ENCODE results near the gene ARID3B. TPM values are rescaled to one million over a fixed set of nuclear protein-coding genes. Genes with fewer than 3 reads are reported as not detected.
"Not testable (repeated sequence)": the region's sequence is repeated elsewhere in the genome, so short reads cannot be mapped to it uniquely, and the experiment has no call there.

The ARID3B gene
- total RNA-seq, 5 donors from 2014 or later (not counting 1 experiment from before 2014, with no cell fraction given) = 36.2 to 48.7 (median 42.9) TPM

- ChIA-PET POLR2A (no interaction called here), CTCF (no interaction called here)
- Mint-ChIP-seq H3K9me3 (no peaks in the 10 kb centered on the region), H3K4me3 (no peak overlapping the region), H3K27me3 (no peaks in the 10 kb centered on the region), H3K27ac (peak overlapping the region; percentile 86), H3K36me3 (peaks cover 57% of the 10 kb centered on the region), H3K4me1 (peaks cover 13 to 32% (median 24%) of the 10 kb centered on the region in 3 donors)
- H3K4me1 ChIP-seq (ENCODE audit: control insufficient read depth in 1 of 2, extremely low read depth in 1 of 2, insufficient read depth in 2 of 2, low read length in 2 of 2) = peaks cover 0 to 46% of the 10 kb centered on the region in 2 experiments
- 67% methylated on average over 1 of the region's 3 CpGs for WGBS (ENCODE audit: insufficient coverage)
- H3K36me3 ChIP-seq (ENCODE audit: control insufficient read depth in 2 of 2, extremely low read depth in 1 of 2, insufficient read depth in 1 of 2, low read length in 1 of 2) = peaks cover 8 to 91% of the 10 kb centered on the region in 2 donors
- ATAC-seq (replicated peaks in 1 of 4) (no peak), DNase-seq (no peak)
- H3K27ac ChIP-seq (ENCODE audit: low read length) = no peak overlapping the region
- H3K27me3 ChIP-seq (replicated peaks in 1 of 2; ENCODE audit: control insufficient read depth in 2 of 2, extremely low read depth in 1 of 2, insufficient read depth in 2 of 2, low read length in 1 of 2) = no peaks in the 10 kb centered on the region
- no peak overlapping the region for H3K4me3 ChIP-seq (ENCODE audit: control insufficient read depth in 1 of 2, extremely low read depth in 1 of 2, low read length in 1 of 2)
- no peaks in the 10 kb centered on the region for H3K9me3 ChIP-seq
These were observed 87.2 kb downstream of the ARID3B start for GRCh38 chr15:74628199-74628598.

GRCh38 chr15:74628949-74629348 lies 87.9 kb downstream of the ARID3B start:
- Histone ChIP-seq H3K27ac (ENCODE audit: low read length) (no peak overlapping the region), H3K9me3 (no peaks in the 10 kb centered on the region), H3K4me1 (ENCODE audit: control insufficient read depth in 1 of 2, extremely low read depth in 1 of 2, insufficient read depth in 2 of 2, low read length in 2 of 2) (peaks cover 0 to 45% of the 10 kb centered on the region in 2 experiments), H3K4me3 (ENCODE audit: control insufficient read depth in 1 of 2, extremely low read depth in 1 of 2, low read length in 1 of 2) (no peak overlapping the region), H3K36me3 (ENCODE audit: control insufficient read depth in 2 of 2, extremely low read depth in 1 of 2, insufficient read depth in 1 of 2, low read length in 1 of 2) (peaks cover 8 to 90% of the 10 kb centered on the region in 2 donors), H3K27me3 (replicated peaks in 1 of 2; ENCODE audit: control insufficient read depth in 2 of 2, extremely low read depth in 1 of 2, insufficient read depth in 2 of 2, low read length in 1 of 2) (no peaks in the 10 kb centered on the region)
- Mint-ChIP-seq H3K4me1 (peaks cover 13 to 32% (median 24%) of the 10 kb centered on the region in 3 donors), H3K4me3 (no peak overlapping the region), H3K27me3 (no peaks in the 10 kb centered on the region), H3K36me3 (peaks cover 55% of the 10 kb centered on the region), H3K9me3 (no peaks in the 10 kb centered on the region), H3K27ac (peak overlapping the region; percentile 64 to 86)
- DNase-seq = no peak
- WGBS (ENCODE audit: insufficient coverage) = 92% methylated on average over 2 of the region's 5 CpGs
- no peak for ATAC-seq (replicated peaks in 1 of 4)
- ChIA-PET CTCF (no interaction called here), POLR2A (no interaction called here)

DNA sequence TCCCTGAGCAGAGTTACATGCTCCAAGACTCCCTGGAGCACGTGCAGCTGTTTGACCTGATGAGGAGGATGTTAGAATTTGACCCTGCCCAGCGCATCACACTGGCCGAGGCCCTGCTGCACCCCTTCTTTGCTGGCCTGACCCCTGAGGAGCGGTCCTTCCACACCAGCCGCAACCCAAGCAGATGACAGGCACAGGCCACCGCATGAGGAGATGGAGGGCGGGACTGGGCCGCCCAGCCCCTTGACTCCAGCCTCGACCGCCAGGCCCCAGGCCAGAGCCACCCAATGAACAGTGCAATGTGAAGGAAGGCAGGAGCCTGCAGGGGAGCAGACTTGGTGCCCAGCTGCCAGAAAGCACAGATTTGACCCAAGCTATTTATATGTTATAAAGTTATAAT lies 88.7 kb downstream of the ARID3B start:
- H3K27me3 ChIP-seq (replicated peaks in 1 of 2; ENCODE audit: control insufficient read depth in 2 of 2, extremely low read depth in 1 of 2, insufficient read depth in 2 of 2, low read length in 1 of 2); H3K4me3 Mint-ChIP-seq; H3K9me3 ChIP-seq; H3K27me3 Mint-ChIP-seq; POLR2A ChIA-PET; H3K27ac Mint-ChIP-seq; H3K9me3 Mint-ChIP-seq; ATAC-seq (replicated peaks in 1 of 4); DNase-seq; H3K4me3 ChIP-seq (ENCODE audit: control insufficient read depth in 1 of 2, extremely low read depth in 1 of 2, low read length in 1 of 2); H3K27ac ChIP-seq (ENCODE audit: low read length): not testable (repeated sequence)
- peaks cover 13 to 31% (median 24%) of the 10 kb centered on the region in 3 donors for H3K4me1 Mint-ChIP-seq
- peaks cover 50% of the 10 kb centered on the region for H3K36me3 Mint-ChIP-seq
- Histone ChIP-seq H3K4me1 (ENCODE audit: control insufficient read depth in 1 of 2, extremely low read depth in 1 of 2, insufficient read depth in 2 of 2, low read length in 2 of 2) (peaks cover 0 to 42% of the 10 kb centered on the region in 2 experiments), H3K36me3 (ENCODE audit: control insufficient read depth in 2 of 2, extremely low read depth in 1 of 2, insufficient read depth in 1 of 2, low read length in 1 of 2) (peaks cover 7 to 90% of the 10 kb centered on the region in 2 donors)
- WGBS (ENCODE audit: insufficient coverage) = 98% methylated on average over 9 of the region's 10 CpGs
- CTCF ChIA-PET = interaction anchor here in 1 of 2 donors (1.1 kb wide), 1 partner anchor 10 kb away, joined by 3 read pairs; no protein-coding TSS in a partner anchor

GRCh38 chr15:74630284-74631086 lies 89.5 kb downstream of the ARID3B start:
- no peaks in the 10 kb centered on the region for H3K27me3 Mint-ChIP-seq
- no peak for DNase-seq
- WGBS (ENCODE audit: insufficient coverage) = 98% methylated on average over 5 of the region's 6 CpGs

GRCh38 chr15:74631087-74631385 lies 90.0 kb downstream of the ARID3B start:
- peaks cover 4 to 90% of the 10 kb centered on the region in 2 donors for H3K36me3 ChIP-seq (ENCODE audit: control insufficient read depth in 2 of 2, extremely low read depth in 1 of 2, insufficient read depth in 1 of 2, low read length in 1 of 2)
- H3K4me1 ChIP-seq (ENCODE audit: control insufficient read depth in 1 of 2, extremely low read depth in 1 of 2, insufficient read depth in 2 of 2, low read length in 2 of 2) = peaks cover 0 to 31% of the 10 kb centered on the region in 2 experiments
- DNase-seq = no peak
- WGBS (ENCODE audit: insufficient coverage) = 90% methylated on average over 2 of the region's 3 CpGs
- Mint-ChIP-seq H3K4me3 (no peak overlapping the region), H3K4me1 (peaks cover 13 to 24% (median 19%) of the 10 kb centered on the region in 3 donors), H3K27me3 (no peaks in the 10 kb centered on the region), H3K27ac (peak overlapping the region in 1 of 2 donors; percentile 48), H3K9me3 (no peaks in the 10 kb centered on the region), H3K36me3 (peaks cover 46% of the 10 kb centered on the region)
- ChIA-PET POLR2A (no interaction called here), CTCF (interaction anchor here (0.6 to 2.7 kb wide), 5 partner anchors 9 to 340 kb away, joined by 3 to 16 read pairs (median 5); no protein-coding TSS in a partner anchor)
- no peak overlapping the region for H3K4me3 ChIP-seq (ENCODE audit: control insufficient read depth in 1 of 2, extremely low read depth in 1 of 2, low read length in 1 of 2)
- H3K27ac ChIP-seq (ENCODE audit: low read length) = no peak overlapping the region
- no peaks in the 10 kb centered on the region for H3K9me3 ChIP-seq
- no peaks in the 10 kb centered on the region for H3K27me3 ChIP-seq (replicated peaks in 1 of 2; ENCODE audit: control insufficient read depth in 2 of 2, extremely low read depth in 1 of 2, insufficient read depth in 2 of 2, low read length in 1 of 2)
- ATAC-seq (replicated peaks in 1 of 4) = no peak

More at GRCh38 chr15:74630284-74631086, 89.5 kb downstream of the ARID3B start:
- H3K4me1 Mint-ChIP-seq = peaks cover 13 to 29% (median 24%) of the 10 kb centered on the region in 3 donors
- H3K9me3 Mint-ChIP-seq = no peaks in the 10 kb centered on the region
- ATAC-seq (replicated peaks in 1 of 4) = no peak
- peaks cover 48% of the 10 kb centered on the region for H3K36me3 Mint-ChIP-seq
- peaks cover 0 to 37% of the 10 kb centered on the region in 2 experiments for H3K4me1 ChIP-seq (ENCODE audit: control insufficient read depth in 1 of 2, extremely low read depth in 1 of 2, insufficient read depth in 2 of 2, low read length in 2 of 2)
- H3K4me3 Mint-ChIP-seq = no peak overlapping the region
- H3K27ac ChIP-seq (ENCODE audit: low read length) = no peak overlapping the region
- H3K27ac Mint-ChIP-seq = peak overlapping the region; percentile 6 to 57
- no peaks in the 10 kb centered on the region for H3K27me3 ChIP-seq (replicated peaks in 1 of 2; ENCODE audit: control insufficient read depth in 2 of 2, extremely low read depth in 1 of 2, insufficient read depth in 2 of 2, low read length in 1 of 2)
- ChIA-PET POLR2A (no interaction called here), CTCF (interaction anchor here (1.1 to 2.7 kb wide), 3 partner anchors 9 to 12 kb away, joined by 3 to 16 read pairs (median 7); no protein-coding TSS in a partner anchor)
- H3K4me3 ChIP-seq (ENCODE audit: control insufficient read depth in 1 of 2, extremely low read depth in 1 of 2, low read length in 1 of 2) = no peak overlapping the region
- H3K9me3 ChIP-seq = no peaks in the 10 kb centered on the region
- H3K36me3 ChIP-seq (ENCODE audit: control insufficient read depth in 2 of 2, extremely low read depth in 1 of 2, insufficient read depth in 1 of 2, low read length in 1 of 2) = peaks cover 4 to 90% of the 10 kb centered on the region in 2 donors

GRCh38 chr15:74631408-74631807 lies 90.4 kb downstream of the ARID3B start:
- no peak for DNase-seq
- ATAC-seq (replicated peaks in 1 of 4) = no peak
- Mint-ChIP-seq H3K36me3 (peaks cover 45% of the 10 kb centered on the region), H3K4me1 (peaks cover 13 to 20% (median 16%) of the 10 kb centered on the region in 3 donors), H3K9me3 (no peaks in the 10 kb centered on the region), H3K4me3 (no peak overlapping the region), H3K27me3 (no peaks in the 10 kb centered on the region), H3K27ac (no peak overlapping the region)
- CTCF ChIA-PET = interaction anchor here (0.6 to 2.7 kb wide), 10 partner anchors 9 to 340 kb away, joined by 3 to 16 read pairs (median 4); no protein-coding TSS in a partner anchor
- Histone ChIP-seq H3K27ac (ENCODE audit: low read length) (no peak overlapping the region), H3K4me1 (ENCODE audit: control insufficient read depth in 1 of 2, extremely low read depth in 1 of 2, insufficient read depth in 2 of 2, low read length in 2 of 2) (peaks cover 0 to 28% of the 10 kb centered on the region in 2 experiments), H3K9me3 (no peaks in the 10 kb centered on the region), H3K36me3 (ENCODE audit: control insufficient read depth in 2 of 2, extremely low read depth in 1 of 2, insufficient read depth in 1 of 2, low read length in 1 of 2) (peaks cover 7 to 90% of the 10 kb centered on the region in 2 donors), H3K4me3 (ENCODE audit: control insufficient read depth in 1 of 2, extremely low read depth in 1 of 2, low read length in 1 of 2) (no peak overlapping the region), H3K27me3 (replicated peaks in 1 of 2; ENCODE audit: control insufficient read depth in 2 of 2, extremely low read depth in 1 of 2, insufficient read depth in 2 of 2, low read length in 1 of 2) (no peaks in the 10 kb centered on the region)
- POLR2A ChIA-PET = interaction anchor here (0.6 kb wide), 2 partner anchors 15 to 228 kb away, joined by 3 read pairs; no protein-coding TSS in a partner anchor
- no CpG with 5 or more reads among the region's 3 CpGs for WGBS (ENCODE audit: insufficient coverage)
